Measurements from ENCODE around the gene ALG2. TPM values are rescaled to one million over a fixed set of nuclear protein-coding genes. Genes with fewer than 3 reads are reported as not detected.

ALG2 gene, protein sequence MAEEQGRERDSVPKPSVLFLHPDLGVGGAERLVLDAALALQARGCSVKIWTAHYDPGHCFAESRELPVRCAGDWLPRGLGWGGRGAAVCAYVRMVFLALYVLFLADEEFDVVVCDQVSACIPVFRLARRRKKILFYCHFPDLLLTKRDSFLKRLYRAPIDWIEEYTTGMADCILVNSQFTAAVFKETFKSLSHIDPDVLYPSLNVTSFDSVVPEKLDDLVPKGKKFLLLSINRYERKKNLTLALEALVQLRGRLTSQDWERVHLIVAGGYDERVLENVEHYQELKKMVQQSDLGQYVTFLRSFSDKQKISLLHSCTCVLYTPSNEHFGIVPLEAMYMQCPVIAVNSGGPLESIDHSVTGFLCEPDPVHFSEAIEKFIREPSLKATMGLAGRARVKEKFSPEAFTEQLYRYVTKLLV
- 10 to 100 TPM; 30.3 to 43.6 TPM for total RNA-seq
- polyA plus RNA-seq: 10 to 100 TPM; 20.6 to 30.2 TPM

DNA sequence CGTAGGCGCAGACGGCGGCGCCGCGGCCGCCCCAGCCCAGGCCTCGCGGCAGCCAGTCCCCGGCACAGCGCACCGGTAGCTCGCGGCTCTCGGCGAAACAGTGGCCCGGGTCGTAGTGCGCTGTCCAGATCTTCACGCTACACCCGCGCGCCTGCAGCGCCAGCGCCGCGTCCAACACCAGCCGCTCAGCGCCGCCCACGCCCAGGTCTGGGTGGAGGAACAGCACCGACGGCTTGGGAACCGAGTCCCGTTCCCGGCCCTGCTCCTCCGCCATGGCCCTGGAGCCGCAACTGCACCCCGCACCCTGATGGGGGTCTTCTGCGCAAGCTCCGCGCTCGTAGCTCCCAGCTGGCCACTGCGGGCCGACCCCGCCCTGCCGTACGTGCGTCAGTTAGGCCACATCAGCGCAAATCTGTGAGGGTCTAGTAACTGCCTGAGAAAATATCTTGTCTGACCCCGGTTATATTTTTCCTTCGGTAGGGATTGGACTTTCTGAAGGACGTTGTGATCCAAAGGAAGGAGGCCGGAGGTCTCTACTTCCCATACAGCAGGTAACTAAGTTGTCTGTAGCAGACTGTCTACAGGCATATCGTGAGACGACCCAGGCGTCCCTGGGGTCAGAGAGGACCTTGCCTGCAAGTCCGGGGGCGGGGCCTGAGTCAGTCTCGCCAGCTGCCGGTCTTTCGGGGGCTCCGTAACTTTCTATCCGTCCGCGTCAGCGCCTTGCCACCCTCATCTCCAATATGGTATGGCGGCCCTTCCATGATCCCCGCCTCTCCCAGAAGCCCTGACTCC lies at the start of gene ALG2, which contains the start of gene SEC61B:
ALG2 (minus strand) TSS at position 322 of the 795 bp plus-strand sequence; CDS start at position 274, 48 bp downstream.
SEC61B (plus strand) TSS at position 662 of the 795 bp plus-strand sequence; CDS start at position 744, 82 bp downstream.
- DNase-seq (ENCODE audit: low spot score): peak; percentile 92
- H3K27me3 ChIP-seq (ENCODE audit: control insufficient read depth in 4 of 4, insufficient read depth in 4 of 4, low read length in 3 of 4): no peaks in the 10 kb centered on the region
- no peaks in the 10 kb centered on the region for H3K9me3 ChIP-seq (ENCODE audit: control insufficient read depth in 4 of 4, low read length in 3 of 4)
- H3K9ac ChIP-seq (ENCODE audit: low read depth in 1 of 2, low read length in 2 of 2): peak within 1 kb of the TSS; percentile 98 to 99
- peak within 1 kb of the TSS; percentile 94 to 96 for H3K27ac ChIP-seq (ENCODE audit: low read depth in 1 of 2, low read length in 2 of 2)
- WGBS: under 1% methylated on average over 70 of the region's 70 CpGs
- TF ChIP-seq YY1 (IDR thresholded peaks at IDR 0.05) (peak; percentile 87), JUND (IDR thresholded peaks at IDR 0.05) (peak; percentile 14 to 17), GABPA (IDR thresholded peaks at IDR 0.05 in 1 of 2, conservative IDR thresholded peaks at IDR 0.05 in 1 of 2) (peak in 1 of 2 donors; percentile 40), HNF4A (conservative IDR thresholded peaks at IDR 0.05) (peak; percentile 34 to 38), TAF1 (conservative IDR thresholded peaks at IDR 0.05) (peak; percentile 91), HNF4G (IDR thresholded peaks at IDR 0.05) (no peak), RAD21 (IDR thresholded peaks at IDR 0.05) (peak; percentile 13), NR2F2 (IDR thresholded peaks at IDR 0.05) (peak; percentile 95), EGR1 (IDR thresholded peaks at IDR 0.05; ENCODE audit: low read depth in 2 of 2) (peak; percentile 70 to 76), FOXA2 (IDR thresholded peaks at IDR 0.05) (no peak), SP1 (IDR thresholded peaks at IDR 0.05) (peak; percentile 56), RXRA (IDR thresholded peaks at IDR 0.05) (peak; percentile 46 to 54), FOXA1 (IDR thresholded peaks at IDR 0.05) (no peak)
- TF ChIP-seq, protein P1, sequence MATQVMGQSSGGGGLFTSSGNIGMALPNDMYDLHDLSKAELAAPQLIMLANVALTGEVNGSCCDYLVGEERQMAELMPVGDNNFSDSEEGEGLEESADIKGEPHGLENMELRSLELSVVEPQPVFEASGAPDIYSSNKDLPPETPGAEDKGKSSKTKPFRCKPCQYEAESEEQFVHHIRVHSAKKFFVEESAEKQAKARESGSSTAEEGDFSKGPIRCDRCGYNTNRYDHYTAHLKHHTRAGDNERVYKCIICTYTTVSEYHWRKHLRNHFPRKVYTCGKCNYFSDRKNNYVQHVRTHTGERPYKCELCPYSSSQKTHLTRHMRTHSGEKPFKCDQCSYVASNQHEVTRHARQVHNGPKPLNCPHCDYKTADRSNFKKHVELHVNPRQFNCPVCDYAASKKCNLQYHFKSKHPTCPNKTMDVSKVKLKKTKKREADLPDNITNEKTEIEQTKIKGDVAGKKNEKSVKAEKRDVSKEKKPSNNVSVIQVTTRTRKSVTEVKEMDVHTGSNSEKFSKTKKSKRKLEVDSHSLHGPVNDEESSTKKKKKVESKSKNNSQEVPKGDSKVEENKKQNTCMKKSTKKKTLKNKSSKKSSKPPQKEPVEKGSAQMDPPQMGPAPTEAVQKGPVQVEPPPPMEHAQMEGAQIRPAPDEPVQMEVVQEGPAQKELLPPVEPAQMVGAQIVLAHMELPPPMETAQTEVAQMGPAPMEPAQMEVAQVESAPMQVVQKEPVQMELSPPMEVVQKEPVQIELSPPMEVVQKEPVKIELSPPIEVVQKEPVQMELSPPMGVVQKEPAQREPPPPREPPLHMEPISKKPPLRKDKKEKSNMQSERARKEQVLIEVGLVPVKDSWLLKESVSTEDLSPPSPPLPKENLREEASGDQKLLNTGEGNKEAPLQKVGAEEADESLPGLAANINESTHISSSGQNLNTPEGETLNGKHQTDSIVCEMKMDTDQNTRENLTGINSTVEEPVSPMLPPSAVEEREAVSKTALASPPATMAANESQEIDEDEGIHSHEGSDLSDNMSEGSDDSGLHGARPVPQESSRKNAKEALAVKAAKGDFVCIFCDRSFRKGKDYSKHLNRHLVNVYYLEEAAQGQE (IDR thresholded peaks at IDR 0.05): peak; percentile 73
- TF ChIP-seq, protein P2, sequence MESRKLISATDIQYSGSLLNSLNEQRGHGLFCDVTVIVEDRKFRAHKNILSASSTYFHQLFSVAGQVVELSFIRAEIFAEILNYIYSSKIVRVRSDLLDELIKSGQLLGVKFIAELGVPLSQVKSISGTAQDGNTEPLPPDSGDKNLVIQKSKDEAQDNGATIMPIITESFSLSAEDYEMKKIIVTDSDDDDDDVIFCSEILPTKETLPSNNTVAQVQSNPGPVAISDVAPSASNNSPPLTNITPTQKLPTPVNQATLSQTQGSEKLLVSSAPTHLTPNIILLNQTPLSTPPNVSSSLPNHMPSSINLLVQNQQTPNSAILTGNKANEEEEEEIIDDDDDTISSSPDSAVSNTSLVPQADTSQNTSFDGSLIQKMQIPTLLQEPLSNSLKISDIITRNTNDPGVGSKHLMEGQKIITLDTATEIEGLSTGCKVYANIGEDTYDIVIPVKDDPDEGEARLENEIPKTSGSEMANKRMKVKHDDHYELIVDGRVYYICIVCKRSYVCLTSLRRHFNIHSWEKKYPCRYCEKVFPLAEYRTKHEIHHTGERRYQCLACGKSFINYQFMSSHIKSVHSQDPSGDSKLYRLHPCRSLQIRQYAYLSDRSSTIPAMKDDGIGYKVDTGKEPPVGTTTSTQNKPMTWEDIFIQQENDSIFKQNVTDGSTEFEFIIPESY (IDR thresholded peaks at IDR 0.05): peak; percentile 87
- TF ChIP-seq, protein P3, sequence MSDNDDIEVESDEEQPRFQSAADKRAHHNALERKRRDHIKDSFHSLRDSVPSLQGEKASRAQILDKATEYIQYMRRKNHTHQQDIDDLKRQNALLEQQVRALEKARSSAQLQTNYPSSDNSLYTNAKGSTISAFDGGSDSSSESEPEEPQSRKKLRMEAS (IDR thresholded peaks at IDR 0.05): peak; percentile 75
- TF ChIP-seq, protein P4, sequence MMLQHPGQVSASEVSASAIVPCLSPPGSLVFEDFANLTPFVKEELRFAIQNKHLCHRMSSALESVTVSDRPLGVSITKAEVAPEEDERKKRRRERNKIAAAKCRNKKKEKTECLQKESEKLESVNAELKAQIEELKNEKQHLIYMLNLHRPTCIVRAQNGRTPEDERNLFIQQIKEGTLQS (IDR thresholded peaks at IDR 0.05): no peak
- TF ChIP-seq, protein P5, sequence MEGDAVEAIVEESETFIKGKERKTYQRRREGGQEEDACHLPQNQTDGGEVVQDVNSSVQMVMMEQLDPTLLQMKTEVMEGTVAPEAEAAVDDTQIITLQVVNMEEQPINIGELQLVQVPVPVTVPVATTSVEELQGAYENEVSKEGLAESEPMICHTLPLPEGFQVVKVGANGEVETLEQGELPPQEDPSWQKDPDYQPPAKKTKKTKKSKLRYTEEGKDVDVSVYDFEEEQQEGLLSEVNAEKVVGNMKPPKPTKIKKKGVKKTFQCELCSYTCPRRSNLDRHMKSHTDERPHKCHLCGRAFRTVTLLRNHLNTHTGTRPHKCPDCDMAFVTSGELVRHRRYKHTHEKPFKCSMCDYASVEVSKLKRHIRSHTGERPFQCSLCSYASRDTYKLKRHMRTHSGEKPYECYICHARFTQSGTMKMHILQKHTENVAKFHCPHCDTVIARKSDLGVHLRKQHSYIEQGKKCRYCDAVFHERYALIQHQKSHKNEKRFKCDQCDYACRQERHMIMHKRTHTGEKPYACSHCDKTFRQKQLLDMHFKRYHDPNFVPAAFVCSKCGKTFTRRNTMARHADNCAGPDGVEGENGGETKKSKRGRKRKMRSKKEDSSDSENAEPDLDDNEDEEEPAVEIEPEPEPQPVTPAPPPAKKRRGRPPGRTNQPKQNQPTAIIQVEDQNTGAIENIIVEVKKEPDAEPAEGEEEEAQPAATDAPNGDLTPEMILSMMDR (IDR thresholded peaks at IDR 0.05; ENCODE audit: low read depth, low read length, missing input control): peak; percentile 16
- H3K4me3 ChIP-seq (ENCODE audit: low read depth in 1 of 3, low read length in 3 of 3): peak within 1 kb of the TSS; percentile 82 to 96 (median 85)
- peaks cover 6 to 21% (median 16%) of the 10 kb centered on the region in 4 donors for H3K36me3 ChIP-seq (ENCODE audit: control insufficient read depth in 4 of 4, insufficient read depth in 3 of 4, low read depth in 1 of 4, low read length in 3 of 4)
- peaks cover 2 to 52% (median 31%) of the 10 kb centered on the region in 4 donors for H3K4me1 ChIP-seq (ENCODE audit: control insufficient read depth in 4 of 4, insufficient read depth in 4 of 4, low read length in 3 of 4)

All from liver (tissue), 9 donors.